NCI-H1417 (cell line): ENCODE results near the gene CLPX.
"Not testable (repeated sequence)": the region's sequence is repeated elsewhere in the genome, so short reads cannot be mapped to it uniquely, and the experiment has no call there.

Source experiments
- DNase-seq, 3 experiments: peaks; one replicate each; lab custom pipeline; 2025; lab: John Stamatoyannopoulos, UW

The CLPX gene

DNA sequence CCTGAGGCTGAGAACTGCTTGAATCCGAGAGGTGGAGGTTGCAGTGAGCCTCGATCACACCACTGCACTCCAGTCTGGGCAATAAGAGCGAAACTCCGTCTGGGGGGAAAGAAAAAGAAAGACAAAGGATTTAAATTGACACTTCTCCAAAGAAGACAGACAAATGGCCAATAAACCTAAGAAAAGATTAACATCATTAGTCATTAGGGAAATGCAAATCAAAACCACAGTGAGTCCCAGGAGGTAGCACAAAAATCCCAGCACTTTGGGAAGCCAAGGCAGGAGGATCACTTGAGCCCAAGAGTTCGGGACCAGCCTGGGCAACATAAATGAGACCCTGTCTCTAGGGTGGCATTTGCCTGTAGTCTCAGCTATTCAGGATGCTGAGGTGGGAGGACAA, 12.6 kb downstream of the CLPX start:
- DNase-seq, result no peak

DNA sequence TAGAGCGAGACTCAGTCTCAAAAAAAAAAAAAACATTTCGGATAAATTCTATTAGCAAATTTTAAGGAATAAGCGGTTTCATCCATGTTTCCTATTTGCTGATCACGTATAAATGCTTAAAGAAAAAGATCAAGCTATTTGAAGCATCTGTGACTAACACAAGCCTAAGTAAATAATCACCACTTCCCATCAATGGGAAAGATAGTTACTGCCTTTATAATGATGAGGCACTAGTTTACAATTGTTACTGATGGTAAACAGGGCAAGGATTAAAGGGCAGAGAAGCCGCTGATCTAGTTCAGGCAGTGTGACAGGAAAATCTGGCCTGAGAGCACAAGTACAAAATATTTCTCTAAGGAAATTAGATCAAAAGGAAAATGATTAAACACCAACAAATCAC, 13.7 kb downstream of the CLPX start:
- DNase-seq, result no peak

DNA sequence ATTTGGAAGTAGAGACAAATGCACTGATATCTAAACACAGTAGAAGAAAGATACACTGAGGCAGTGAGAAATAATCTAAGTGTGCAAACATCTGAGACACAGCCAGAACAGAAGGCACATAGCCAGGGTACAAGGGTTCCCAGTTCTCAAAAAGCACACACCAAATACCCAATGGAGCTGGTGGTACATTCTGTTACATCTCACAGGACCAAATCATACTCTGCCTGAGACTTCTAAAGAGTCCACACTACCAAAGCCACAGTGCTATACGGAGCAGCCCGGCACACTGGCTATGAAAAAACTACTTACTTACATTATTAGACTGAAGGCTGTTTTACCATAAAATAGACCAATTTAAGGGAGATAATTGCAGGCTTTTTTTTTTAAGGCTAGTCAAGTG, 19.3 kb downstream of the CLPX start:
- DNase-seq, result no peak

DNA sequence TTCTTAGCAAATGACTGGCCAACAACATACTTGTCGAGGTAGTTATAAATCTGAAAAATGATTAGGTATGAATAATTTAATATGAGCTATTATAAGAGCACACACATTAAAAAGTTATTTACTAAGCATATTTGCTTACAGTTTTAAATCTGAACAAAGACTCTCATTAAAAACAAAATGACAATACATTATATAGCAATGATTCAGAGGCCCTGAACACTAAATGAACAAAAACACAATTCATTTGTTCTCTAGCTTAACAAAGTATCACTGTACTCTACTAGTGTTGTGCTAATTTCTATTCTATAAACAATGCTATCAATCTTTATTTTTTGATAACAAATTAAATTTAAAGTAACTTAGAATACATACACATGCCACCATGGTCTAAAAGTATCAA, 21.0 kb downstream of the CLPX start:
- no peak for DNase-seq

DNA sequence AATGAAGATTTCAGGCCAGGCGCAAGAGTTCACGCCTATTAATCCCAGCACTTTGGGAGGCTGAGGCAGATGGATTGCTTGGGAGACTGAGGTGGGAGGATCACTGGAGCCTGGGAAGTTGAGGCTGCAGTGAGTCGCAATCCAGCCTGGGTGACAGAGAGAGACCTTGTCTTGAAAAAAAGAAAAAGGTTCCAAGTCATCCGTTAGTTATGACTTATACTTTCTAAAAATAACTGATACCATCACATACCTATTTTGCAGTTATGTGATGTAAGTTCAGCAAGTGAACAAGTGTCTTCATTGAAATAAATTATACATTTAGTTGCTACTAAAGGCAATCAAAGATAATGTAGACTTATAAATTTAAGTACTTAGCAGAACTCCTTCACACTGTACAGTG, 22.1 kb downstream of the CLPX start:
- no peak for DNase-seq

DNA sequence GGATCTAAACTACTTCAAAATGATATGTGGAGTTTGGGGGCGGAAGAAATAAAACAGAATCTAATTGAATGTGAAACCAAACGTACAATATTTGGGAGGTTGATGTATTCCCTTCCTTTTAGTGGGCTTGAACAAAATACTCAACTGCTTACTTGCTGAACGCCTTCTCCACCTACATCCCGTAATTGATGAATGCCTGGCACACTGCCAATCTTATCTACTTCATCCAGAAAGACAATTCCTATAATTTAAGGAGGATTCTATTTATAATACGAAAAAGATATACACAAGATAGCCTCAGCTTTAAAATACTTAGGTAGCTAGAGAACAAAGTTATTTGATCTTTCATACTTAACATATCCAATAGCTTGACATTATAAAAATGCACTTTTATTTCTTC, 28.4 kb downstream of the CLPX start:
- DNase-seq, result peak in 1 of 3 experiments; percentile 20

DNA sequence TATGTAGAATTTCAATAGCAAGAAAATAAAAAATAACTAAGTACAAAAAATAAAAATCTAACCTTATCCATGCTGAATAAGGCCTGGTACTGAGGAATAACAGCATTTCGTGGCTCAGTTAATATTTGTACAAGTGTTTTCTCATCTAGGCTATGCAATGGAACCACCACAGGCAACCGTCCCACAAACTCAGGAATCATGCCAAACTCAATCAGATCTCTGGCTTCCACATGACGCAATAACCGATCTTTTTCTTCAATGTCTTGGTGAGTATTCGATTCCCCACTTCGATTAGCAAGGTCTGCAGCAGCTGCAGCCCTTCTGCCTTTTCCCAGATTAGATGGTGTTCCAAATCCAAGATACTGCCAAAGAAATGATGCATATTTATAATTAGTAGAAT, 30.4 kb downstream of the CLPX start:
- peak in 1 of 3 experiments; percentile 0 for DNase-seq

DNA sequence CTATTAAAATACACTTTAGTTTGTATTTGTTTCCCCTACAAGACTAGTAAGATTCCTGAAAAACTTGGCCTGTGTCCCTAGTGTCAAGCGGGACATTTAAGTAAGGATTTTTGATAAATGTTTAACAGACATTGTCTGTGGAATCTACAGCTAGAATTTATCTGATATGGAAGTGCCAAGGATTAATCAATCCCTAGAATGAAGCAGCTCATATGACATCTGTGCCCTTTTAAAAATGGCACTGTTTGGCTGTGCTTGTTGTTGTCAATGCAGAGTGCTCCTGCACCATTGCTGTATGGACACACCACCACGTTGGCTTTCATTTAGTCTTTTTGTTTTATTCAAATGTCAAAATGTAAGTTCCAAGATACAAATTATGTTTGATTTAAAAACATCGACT, 37.2 kb downstream of the CLPX start:
- DNase-seq, result no peak

DNA sequence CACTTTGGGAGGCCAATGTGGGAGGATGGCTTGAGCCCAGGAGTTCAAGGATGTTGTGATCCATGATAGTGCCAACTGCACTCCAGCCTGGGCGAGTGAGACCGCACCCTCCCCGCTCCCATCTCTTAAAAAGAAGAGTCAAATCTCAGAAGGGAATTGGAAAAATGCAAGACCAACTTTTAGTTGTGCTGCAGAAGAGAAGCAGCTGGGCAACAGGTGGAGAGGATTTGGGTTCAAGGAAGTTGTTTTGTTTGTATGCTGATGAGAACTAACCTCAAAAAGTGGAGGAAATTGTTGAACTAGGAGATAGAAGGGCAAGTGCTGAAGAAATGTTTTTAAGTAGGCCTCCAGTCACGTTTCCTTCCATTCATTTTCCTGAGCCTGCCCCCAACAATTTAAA, 38.7 kb downstream of the CLPX start:
- no peak for DNase-seq

DNA sequence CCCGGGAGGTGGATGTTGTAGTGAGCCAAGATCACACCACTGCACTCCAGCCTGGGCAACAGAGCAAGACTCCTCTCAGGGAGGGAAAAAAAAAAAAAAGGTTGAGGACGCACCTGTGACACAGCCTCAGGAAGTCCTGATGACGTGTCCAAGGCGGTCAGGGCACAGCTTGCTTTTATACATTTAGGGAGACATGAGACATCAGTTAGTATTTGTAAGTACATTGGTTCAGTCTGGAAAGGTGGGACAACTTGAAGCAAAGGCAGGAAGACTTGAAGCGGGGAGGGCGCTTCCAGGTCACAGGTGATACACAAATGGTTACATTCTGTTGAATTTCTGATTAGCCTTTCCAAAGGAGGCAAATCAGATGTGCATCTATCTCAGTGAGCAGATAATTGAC, 46.5 kb downstream of the CLPX start:
- not testable (repeated sequence) for DNase-seq

DNA sequence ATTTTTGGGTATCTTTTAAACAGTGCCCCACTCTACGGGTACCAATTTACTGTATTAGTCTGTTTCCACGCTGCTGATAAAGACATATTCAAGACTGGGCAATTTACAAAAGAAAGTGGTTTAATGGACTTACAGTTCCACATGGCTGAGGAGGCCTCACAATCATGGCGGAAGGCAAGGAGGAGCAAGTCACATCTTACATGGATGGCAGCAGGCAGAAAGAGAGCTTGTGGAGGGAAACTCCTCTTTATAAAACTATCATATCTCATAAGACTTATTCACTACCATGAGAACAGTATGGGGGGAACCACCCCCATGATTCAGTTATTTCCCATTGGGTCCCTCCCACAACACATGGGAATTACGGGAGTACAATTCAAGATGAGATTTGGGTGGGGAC, 47.2 kb downstream of the CLPX start:
- not testable (repeated sequence) for DNase-seq

DNA sequence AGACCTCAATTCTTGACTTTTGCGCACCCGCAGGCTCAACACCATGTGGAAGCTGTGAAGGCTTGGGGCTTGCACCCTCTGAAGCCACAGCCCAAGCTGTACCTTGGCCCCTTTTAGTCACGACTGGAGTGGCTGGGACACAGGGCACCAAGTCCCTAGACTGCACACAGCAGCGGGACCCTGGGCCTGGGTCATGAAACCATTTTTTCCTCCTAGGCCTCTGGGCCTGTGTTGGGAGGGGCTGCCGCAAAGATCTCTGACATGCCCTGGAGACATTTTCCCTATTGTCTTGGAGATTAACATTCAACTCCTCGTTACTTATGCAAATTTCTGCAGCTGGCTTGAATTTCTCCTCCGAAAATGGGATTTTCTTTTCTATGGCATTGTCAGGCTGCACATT, 48.1 kb downstream of the CLPX start:
- not testable (repeated sequence) for DNase-seq

DNA sequence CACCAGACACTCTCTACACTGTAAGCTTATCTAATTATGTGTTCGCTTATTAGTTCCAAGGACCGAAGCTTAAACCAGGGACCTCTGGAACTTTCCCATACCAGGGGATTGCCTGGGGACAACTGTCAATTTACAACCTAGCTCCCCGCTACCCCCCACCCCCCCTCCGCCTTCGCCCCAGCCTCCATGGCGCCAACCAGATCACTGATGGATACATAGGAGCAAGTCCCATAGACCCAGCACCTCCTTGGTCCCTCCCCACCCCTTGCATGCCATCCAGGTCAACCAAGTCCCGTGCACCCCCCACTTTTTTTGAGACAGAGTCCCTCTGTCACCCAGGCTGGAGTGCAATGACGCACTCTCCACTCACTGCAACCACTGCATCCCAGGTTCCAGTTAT, 50.6 kb downstream of the CLPX start:
- no peak for DNase-seq

DNA sequence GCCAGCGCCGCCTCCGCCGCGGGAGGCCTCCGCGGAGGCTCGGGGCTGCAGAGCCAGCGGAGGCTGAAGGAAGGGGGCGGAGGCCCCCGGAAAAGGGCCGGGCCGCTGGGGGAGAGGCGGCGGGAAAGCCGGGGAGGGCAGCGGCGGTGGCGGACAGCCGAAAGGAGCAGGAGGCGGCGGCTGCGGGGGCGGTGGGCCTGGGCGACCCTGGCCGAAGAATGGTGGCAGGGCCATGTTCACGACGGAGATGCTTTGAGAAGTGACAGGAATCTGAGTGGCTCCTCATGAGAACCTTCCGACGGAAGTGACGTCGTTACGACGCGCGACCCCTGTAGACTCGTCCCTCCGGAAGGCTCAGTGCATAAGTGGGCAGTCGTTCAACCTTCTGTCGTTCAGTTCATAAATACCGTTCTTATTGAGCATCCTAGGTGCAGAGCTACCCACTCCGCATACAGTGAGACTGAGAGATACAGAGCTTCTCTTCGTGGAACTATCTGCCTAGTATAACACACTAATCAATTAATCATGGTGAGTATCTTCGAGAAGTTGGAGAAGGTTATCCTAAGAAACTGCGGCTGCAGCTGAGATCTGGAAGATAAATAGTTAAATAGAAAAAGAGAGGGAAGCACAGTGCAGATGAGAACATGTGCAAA, 51.5 kb downstream of the CLPX start, which contains the start of gene PDCD7:
PDCD7 (minus strand) TSS at position 261 of the 653 bp plus-strand sequence; CDS start at position 234, 27 bp downstream.
- DNase-seq, result peak; percentile 85 to 97 (median 90)

DNA sequence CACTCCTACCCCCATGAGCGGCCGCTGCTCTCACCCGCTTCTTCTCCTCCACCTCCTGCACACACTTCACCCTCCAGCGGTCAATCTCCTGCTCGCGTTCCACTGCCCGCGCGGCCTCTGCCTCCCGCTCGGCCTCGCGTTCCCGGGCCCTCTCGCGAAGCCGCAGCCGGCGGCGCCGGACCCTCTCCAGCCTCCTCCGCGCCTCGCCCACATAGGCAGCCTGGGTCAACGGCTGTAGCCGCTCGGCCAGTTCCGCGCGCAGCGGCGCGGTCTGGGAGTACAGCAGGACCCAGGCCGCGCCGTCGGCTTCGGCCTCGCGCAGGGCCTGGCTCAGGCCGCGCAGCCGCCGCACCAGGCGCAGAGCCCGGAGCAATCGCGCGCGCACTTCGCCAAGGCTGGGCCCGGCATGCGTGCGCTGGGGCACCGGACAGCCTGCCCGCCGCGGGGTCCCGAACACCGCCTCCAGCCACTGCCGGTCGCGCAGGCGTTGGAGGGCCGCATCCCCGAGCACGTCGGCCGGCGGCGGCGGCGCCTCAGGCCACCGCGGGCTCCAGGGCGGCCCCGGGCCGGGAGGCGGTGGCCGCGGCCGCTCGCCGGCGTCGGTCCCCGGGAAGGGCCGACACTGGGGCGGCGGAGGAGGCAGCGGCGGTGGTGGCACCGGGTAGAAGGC, 52.1 kb downstream of the CLPX start:
- peak; percentile 3 to 74 (median 61) for DNase-seq

DNA sequence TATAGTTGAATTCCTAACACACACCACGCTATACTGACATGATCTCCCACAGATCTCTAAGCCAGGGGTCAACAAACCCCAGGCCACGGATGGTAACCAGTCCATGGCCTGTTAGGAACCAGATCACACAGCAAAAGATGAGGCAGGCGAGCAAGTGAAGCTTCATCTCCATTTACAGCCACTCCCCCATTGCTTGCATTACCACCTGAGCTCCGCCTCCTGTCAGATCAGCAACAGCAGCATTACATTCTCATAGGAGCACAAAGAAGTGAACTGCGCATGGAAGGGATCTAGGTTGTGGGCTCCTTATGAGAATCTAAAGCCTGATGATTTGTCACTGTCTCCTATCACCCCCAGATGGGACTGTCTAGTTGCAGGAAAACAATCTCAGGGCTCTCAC, 54.2 kb downstream of the CLPX start:
- DNase-seq, result no peak

DNA sequence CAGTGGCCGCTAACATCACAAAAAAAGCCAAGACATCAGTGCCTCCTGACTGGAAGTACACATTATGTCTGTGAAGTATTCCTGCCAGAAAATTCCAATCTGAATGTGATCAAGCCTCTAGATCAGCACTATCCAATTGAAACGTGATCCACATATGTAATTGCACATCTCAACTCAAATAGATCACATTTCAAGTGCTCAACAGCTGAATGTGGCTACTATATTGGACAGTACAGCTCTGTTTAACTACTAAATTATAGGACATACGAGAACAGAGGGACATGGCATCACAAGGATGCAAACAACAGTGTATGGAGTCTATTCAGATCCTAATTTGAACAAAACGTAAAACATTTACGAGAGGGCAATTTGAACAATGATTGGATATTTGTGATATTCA, 69.6 kb downstream of the CLPX start:
- peak; percentile 12 to 86 (median 19) for DNase-seq

DNA sequence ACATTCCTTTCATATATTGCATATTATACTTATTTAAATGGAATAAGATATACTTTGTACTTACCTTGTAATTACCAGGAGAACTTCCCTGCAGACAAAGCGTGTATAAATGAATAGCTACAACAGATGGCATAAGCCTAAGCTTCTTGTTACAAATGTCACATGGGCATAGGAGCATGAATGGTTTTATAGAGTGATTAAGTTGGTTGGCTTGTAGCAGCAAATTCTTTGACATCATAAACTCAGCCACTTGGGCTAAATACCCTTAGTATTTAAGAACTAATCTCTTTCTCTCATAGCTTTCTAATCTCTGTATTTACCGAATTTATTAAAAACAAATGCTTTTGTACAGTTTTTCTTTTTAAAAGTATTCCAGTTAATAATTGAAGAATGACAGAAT, 70.1 kb downstream of the CLPX start, which contains the start of gene UBAP1L:
UBAP1L (minus strand) TSS at position 115 of the 400 bp plus-strand sequence. CDS start 8,985 bp downstream, outside the sequence.
- DNase-seq, result peak in 1 of 3 experiments; percentile 51

DNA sequence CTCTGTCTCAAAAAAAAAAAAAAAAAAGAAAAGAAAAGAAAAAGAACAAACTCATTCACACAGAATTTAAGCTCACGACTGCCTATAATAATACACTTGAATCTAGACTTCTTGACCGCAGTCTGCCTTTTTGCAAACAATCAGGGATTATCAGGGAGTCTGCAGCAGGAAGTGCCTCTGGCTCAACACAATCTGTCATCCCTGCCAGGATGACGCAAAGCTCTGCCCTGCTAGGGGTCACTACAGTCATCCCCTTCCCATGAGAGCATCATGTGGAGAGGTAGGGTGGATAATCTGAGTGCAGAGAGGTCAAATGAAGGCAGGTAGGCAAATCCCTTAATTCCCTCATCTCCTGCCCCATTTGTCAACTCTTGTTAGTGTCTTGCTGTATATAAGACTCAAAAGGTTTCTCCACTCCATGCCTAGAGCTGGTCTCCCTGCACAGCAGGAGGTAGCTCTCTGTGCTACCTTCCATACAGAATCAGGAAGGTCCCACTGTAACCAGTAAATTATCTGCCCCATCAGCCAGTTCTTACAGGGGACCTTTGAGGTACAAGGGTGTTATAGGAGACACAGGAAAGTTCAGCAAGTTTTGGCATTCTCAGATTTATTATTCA, 74.4 kb downstream of the CLPX start:
- DNase-seq, result no peak

DNA sequence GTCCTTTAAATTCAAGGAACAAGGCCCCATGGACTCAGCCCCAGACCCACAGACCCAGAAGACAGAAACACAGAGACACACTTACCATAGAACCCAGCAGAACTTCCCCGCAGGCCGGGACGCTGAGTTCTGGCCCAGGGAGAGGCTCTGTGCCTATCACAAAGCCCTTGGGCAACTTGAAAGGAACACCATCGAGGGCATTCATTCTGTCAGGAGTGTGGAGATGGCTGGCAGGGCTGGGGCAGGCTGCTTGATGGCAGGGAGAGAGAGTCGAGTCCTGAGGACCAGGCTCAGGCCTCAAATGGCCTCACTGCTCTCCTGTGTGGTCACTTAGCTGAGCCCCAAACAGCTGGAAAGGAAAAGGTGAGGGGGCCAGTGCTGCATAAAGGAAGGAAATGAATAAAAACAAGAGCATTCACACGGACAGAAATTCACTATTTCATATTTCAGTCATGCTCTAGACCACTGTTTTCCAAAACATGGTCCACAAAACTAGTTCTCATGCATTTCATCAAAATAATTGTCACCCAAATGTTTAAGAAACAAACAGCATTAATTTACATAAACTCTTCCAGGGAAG, 79.0 kb downstream of the CLPX start:
- DNase-seq, result no peak

DNA sequence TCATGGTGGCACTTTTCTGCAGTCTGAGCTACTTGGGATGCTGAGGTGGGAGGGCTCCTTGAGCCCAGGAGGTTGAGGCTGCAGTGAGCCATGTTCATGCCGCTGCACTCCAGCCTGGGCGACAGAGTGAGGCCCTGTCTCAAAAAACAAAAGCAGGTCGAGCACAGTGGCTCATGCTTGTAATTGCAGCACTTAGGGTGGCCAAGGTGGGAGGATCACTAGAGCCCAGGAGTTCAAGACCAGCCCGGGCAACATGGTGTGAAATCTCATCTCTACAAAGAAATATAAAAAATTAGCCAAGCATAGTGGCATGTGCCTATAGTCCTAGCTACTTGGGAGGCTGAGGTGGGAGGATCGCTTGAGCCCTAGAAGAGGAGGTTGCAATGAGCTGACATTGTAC, 80.1 kb downstream of the CLPX start:
- no peak for DNase-seq

DNA sequence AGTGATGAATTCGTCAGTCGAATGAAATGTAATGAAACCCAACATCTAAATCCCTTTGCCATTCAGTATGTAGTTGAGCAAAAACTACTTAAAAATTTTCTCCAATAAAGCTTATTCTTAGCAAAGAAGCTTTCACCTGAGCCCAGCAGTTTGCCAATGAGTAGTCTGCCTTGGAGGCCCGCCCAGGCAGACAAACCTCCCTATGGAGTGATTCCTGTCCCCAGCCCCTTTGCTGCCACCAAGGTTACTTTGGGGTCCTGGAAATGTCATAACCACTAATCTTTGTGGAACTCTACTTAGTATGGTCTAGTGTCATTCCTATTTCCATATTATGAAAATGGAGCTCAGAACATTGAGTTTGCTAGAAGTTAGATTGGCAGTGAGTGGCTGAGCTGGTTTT, 82.2 kb downstream of the CLPX start:
- no peak for DNase-seq
